ENCODE measurements around the gene FAIM. TPM values are rescaled to one million over a fixed set of nuclear protein-coding genes. Genes with fewer than 3 reads are reported as not detected.
A peak's percentile ranks its signal among the peaks of the same experiment; 100 is the strongest.
"Not testable (repeated sequence)": the region's sequence is repeated elsewhere in the genome, so short reads cannot be mapped to it uniquely, and the experiment has no call there.

The FAIM gene
- total RNA-seq, 1 donor from 2014 or later: 5.8 TPM

- DNase-seq (ENCODE audit: low read depth, low spot score): no peak
Measured at GRCh38 chr3:138600100-138600745, 8.3 kb upstream of the FAIM start.

- DNase-seq (ENCODE audit: low read depth, low spot score): not testable (repeated sequence)
Measured at GRCh38 chr3:138601661-138602060, 6.9 kb upstream of the FAIM start.

GRCh38 chr3:138604106-138604595, 4.4 kb upstream of the FAIM start:
- not testable (repeated sequence) for DNase-seq (ENCODE audit: low read depth, low spot score)

- DNase-seq (ENCODE audit: low read depth, low spot score): no peak
Measured at GRCh38 chr3:138609898-138610266, 1.3 kb downstream of the FAIM start.

GRCh38 chr3:138615462-138615861, 6.9 kb downstream of the FAIM start:
- no peak for DNase-seq (ENCODE audit: low read depth, low spot score)

GRCh38 chr3:138620431-138620830, 11.9 kb downstream of the FAIM start:
- DNase-seq (ENCODE audit: low read depth, low spot score): no peak

GRCh38 chr3:138624518-138624917, 15.9 kb downstream of the FAIM start:
- no peak for DNase-seq (ENCODE audit: low read depth, low spot score)

- no peak for DNase-seq (ENCODE audit: low read depth, low spot score)
Measured at GRCh38 chr3:138625707-138626365, 17.3 kb downstream of the FAIM start.

- DNase-seq (ENCODE audit: low read depth, low spot score): no peak
Measured at GRCh38 chr3:138629526-138629925, 21.0 kb downstream of the FAIM start.

- DNase-seq (ENCODE audit: low read depth, low spot score): no peak
Measured at GRCh38 chr3:138638641-138639040, 30.1 kb downstream of the FAIM start.

- DNase-seq (ENCODE audit: low read depth, low spot score): no peak
Measured at GRCh38 chr3:138640537-138640936, 32.0 kb downstream of the FAIM start.

GRCh38 chr3:138642226-138642926, 33.8 kb downstream of the FAIM start:
- DNase-seq (ENCODE audit: low read depth, low spot score): no peak

- DNase-seq (ENCODE audit: low read depth, low spot score): no peak
Measured at GRCh38 chr3:138642927-138643253, 34.3 kb downstream of the FAIM start.

- no peak for DNase-seq (ENCODE audit: low read depth, low spot score)
Measured at GRCh38 chr3:138646008-138646407, 37.4 kb downstream of the FAIM start.

GRCh38 chr3:138646513-138646912, 37.9 kb downstream of the FAIM start:
- DNase-seq (ENCODE audit: low read depth, low spot score): no peak

GRCh38 chr3:138649134-138649533, 40.6 kb downstream of the FAIM start:
- no peak for DNase-seq (ENCODE audit: low read depth, low spot score)

- DNase-seq (ENCODE audit: low read depth, low spot score): no peak
Measured at GRCh38 chr3:138653567-138653966, 45.0 kb downstream of the FAIM start.

- DNase-seq (ENCODE audit: low read depth, low spot score): no peak
Measured at GRCh38 chr3:138657508-138657907, 48.9 kb downstream of the FAIM start.

GRCh38 chr3:138668107-138668506, 59.5 kb downstream of the FAIM start:
- DNase-seq (ENCODE audit: low read depth, low spot score): peak; percentile 13

- DNase-seq (ENCODE audit: low read depth, low spot score): no peak
Measured at GRCh38 chr3:138670407-138670806, 61.8 kb downstream of the FAIM start.

GRCh38 chr3:138673641-138674530, 65.3 kb downstream of the FAIM start:
- DNase-seq (ENCODE audit: low read depth, low spot score): no peak

GRCh38 chr3:138675393-138675792, 66.8 kb downstream of the FAIM start:
- no peak for DNase-seq (ENCODE audit: low read depth, low spot score)
